HL-60 (cell line): Measurements from ENCODE around the gene ZNF471.

Experiments used
- DNase-seq, 2 experiments: peaks; one replicate each; pipeline ENCODE4 v3.0.0-alpha.2; 2010 to 2020; ENCODE audit warnings: low read depth in 1 of 2, low spot score in 1 of 2
- H3K27ac ChIP-seq: fragments of 250-450 bp; sonication (Bioruptor Pico); replicated peaks from 2 replicates; pipeline ENCODE4 v1.5.1; 2020; ENCODE audit warnings: mild to moderate bottlenecking, moderate library complexity
- H3K27me3 ChIP-seq: fragments of 250-450 bp; sonication (Bioruptor Pico); 2 replicates; pipeline ENCODE4 v1.5.1; 2021; ENCODE audit warnings: mild to moderate bottlenecking, moderate library complexity; ENCODE audit not compliant: insufficient read depth, poor library complexity, severe bottlenecking
- H3K4me3 ChIP-seq: replicated peaks from 2 replicates; pipeline ENCODE4 v1.5.1; 2011; ENCODE audit warnings: mild to moderate bottlenecking, control low read depth, low read length; ENCODE audit not compliant: insufficient read depth
- CTCF ChIP-seq: IDR thresholded peaks from one replicate; pipeline ENCODE4 v1.5.1; 2011; ENCODE audit warnings: low read length, control low read depth, inconsistent platforms; ENCODE audit not compliant: insufficient read depth
- GABPA ChIP-seq: IDR thresholded peaks from 2 replicates; pipeline ENCODE4 v1.6.1; 2012; ENCODE audit warnings: low read depth
- POLR2AphosphoS5 ChIP-seq: IDR thresholded peaks from 2 replicates; pipeline ENCODE4 v1.6.1; 2012; ENCODE audit warnings: low read depth
- REST ChIP-seq: IDR thresholded peaks from 2 replicates; pipeline ENCODE4 v1.6.1; 2012; ENCODE audit warnings: low read depth; ENCODE audit not compliant: insufficient replicate concordance
- SPI1 ChIP-seq: IDR thresholded peaks from 2 replicates; pipeline ENCODE4 v1.6.1; 2012; ENCODE audit warnings: low read depth, mild to moderate bottlenecking, borderline replicate concordance

ZNF471 gene

GRCh38 chr19:56572589-56572988, 64.9 kb downstream of the ZNF471 start:
- H3K27ac ChIP-seq, result no peak overlapping the region
- no peak for DNase-seq
- no peak overlapping the region for H3K4me3 ChIP-seq
- TF ChIP-seq POLR2AphosphoS5 (no peak), REST (no peak), GABPA (no peak)
- H3K27me3 ChIP-seq, result no peaks in the 10 kb centered on the region

- TF ChIP-seq POLR2AphosphoS5 (no peak), GABPA (no peak), CTCF (no peak), SPI1 (no peak), REST (no peak)
- H3K27me3 ChIP-seq, result no peaks in the 10 kb centered on the region
- H3K27ac ChIP-seq, result no peak overlapping the region
- H3K4me3 ChIP-seq, result no peak overlapping the region
- DNase-seq, result no peak
Observed at GRCh38 chr19:56573914-56574313, 66.3 kb downstream of the ZNF471 start.

DNA sequence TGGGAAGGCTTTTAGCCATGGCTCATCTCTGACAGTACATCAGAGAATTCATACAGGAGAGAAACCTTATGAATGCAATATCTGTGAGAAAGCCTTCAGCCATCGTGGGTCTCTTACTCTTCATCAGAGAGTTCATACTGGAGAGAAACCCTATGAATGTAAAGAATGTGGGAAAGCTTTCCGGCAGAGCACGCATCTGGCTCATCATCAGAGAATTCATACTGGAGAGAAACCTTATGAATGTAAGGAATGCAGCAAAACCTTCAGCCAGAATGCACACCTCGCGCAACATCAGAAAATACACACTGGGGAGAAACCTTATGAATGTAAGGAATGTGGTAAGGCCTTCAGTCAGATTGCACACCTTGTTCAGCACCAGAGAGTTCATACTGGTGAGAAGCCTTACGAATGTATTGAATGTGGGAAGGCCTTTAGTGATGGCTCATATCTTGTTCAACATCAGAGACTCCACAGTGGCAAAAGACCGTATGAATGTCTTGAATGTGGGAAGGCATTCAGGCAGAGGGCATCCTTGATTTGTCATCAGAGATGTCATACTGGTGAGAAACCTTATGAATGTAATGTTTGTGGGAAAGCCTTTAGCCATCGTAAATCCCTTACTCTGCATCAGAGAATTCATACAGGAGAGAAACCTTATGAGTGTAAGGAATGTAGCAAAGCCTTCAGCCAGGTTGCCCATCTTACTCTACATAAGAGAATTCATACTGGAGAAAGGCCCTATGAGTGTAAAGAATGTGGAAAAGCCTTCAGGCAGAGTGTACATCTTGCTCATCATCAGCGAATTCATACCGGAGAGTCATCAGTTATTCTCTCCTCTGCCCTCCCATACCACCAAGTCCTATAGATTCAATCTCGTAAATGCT, 70.3 kb downstream of the ZNF471 start:
- no peak for TF ChIP-seq REST
- no peak for TF ChIP-seq CTCF
- TF ChIP-seq POLR2AphosphoS5, result no peak
- TF ChIP-seq GABPA, result no peak
- no peak for TF ChIP-seq SPI1
- Histone ChIP-seq H3K27me3 (no peaks in the 10 kb centered on the region), H3K27ac (no peak overlapping the region), H3K4me3 (no peak overlapping the region)
- no peak for DNase-seq
